Activated CD4-positive, alpha-beta T cell treated with anti-CD3 and anti-CD28 coated beads, Interleukin-2, amount 50 U/mL, for 48 hours (primary cell): ENCODE data around the gene SHISA7.

Source experiments
- DNase-seq, 2 experiments: peaks; one replicate each; pipeline ENCODE4 v3.0.0-alpha.2; 2020

SHISA7 gene

GRCh38 chr19:55385724-55386492, 57.2 kb downstream of the SHISA7 start, which contains the start of gene RPL28:
Gene RPL28 (plus strand): TSS chr19:55385932. CDS start chr19:55386358, 426 bp downstream.
- DNase-seq, result peak; percentile 97 to 98

GRCh38 chr19:55384920-55385723, 58.0 kb downstream of the SHISA7 start:
- DNase-seq, result peak; percentile 94 to 96

- peak; percentile 51 to 56 for DNase-seq
Measured at GRCh38 chr19:55384131-55384919, 58.8 kb downstream of the SHISA7 start, which contains the start of gene TMEM238. Gene TMEM238 (minus strand): TSS chr19:55384292. CDS start chr19:55384259, 33 bp downstream.

GRCh38 chr19:55383279-55384130, 59.6 kb downstream of the SHISA7 start:
- DNase-seq, result peak; percentile 57 to 63

GRCh38 chr19:55382522-55383054, 60.5 kb downstream of the SHISA7 start:
- DNase-seq, result no peak

- DNase-seq, result no peak
Measured at GRCh38 chr19:55382013-55382412, 61.1 kb downstream of the SHISA7 start.

GRCh38 chr19:55379174-55379573, 63.9 kb downstream of the SHISA7 start:
- no peak for DNase-seq
